ENCODE results near the gene MAD1L1. TPM values are rescaled to one million over a fixed set of nuclear protein-coding genes. Genes with fewer than 3 reads are reported as not detected.

Gene MAD1L1
- total RNA-seq, 1 donor from 2014 or later, result 57.4 TPM

DNA sequence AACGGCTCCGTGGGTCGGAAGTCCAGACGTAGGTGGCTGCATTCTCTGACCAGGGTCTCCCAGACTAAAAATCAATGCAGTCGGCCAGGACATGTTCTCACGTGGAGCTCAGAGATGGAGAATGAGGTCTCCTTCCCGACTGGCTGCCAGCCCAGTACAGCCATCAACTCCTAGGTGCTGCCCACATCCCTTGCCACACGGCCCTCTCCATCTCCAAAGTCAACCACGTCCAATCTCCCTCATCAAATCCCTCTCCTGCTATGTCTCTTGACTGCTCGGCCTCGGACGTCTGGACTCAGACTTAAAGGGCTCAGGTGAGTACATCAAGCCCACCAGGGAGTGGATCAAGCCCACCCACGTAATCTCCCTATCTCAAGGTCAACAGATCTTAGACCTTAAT is 6.9 kb downstream of the MAD1L1 start:
- Histone ChIP-seq H3K36me3 (ENCODE audit: control insufficient read depth, insufficient read depth, low read length) (peaks cover 17% of the 10 kb centered on the region), H3K27me3 (ENCODE audit: control insufficient read depth, insufficient read depth, low read length) (no peaks in the 10 kb centered on the region), H3K4me3 (ENCODE audit: low read depth, low read length) (no peak overlapping the region)
- FAIRE-seq (no peak), DNase-seq (ENCODE audit: low read depth) (no peak)
- TF ChIP-seq CTCF (IDR thresholded peaks at IDR 0.05; ENCODE audit: insufficient read depth, low read length, severe bottlenecking), result no peak

GRCh38 chr7:2225336-2225735 is 7.4 kb downstream of the MAD1L1 start:
- no peak for TF ChIP-seq CTCF (IDR thresholded peaks at IDR 0.05; ENCODE audit: insufficient read depth, low read length, severe bottlenecking)
- no peak overlapping the region for H3K4me3 ChIP-seq (ENCODE audit: low read depth, low read length)
- no peaks in the 10 kb centered on the region for H3K27me3 ChIP-seq (ENCODE audit: control insufficient read depth, insufficient read depth, low read length)
- no peak for FAIRE-seq
- H3K36me3 ChIP-seq (ENCODE audit: control insufficient read depth, insufficient read depth, low read length), result peaks cover 15% of the 10 kb centered on the region
- DNase-seq (ENCODE audit: low read depth), result peak; percentile 94

DNA sequence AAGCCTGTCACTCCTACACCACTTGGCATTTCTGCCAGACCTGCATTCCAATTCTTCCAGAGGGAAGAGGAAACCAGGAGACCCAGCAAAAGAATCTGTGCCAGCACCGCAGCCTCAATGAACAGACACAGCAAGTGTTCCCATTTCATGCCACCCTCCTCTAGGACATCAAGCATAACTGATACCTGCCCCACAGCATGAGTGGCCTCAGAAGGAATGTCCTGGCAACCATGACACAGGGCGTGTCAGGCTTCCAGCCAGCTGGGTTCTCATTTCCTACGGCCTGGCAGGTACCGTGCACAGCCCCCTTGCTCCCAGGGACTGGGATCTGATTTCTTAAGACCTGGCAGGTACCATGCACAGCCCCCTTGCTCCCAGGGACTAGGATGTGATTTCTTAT is 7.8 kb downstream of the MAD1L1 start:
- Histone ChIP-seq H3K36me3 (ENCODE audit: control insufficient read depth, insufficient read depth, low read length) (peaks cover 14% of the 10 kb centered on the region), H3K4me3 (ENCODE audit: low read depth, low read length) (no peak overlapping the region), H3K27me3 (ENCODE audit: control insufficient read depth, insufficient read depth, low read length) (no peaks in the 10 kb centered on the region)
- DNase-seq (ENCODE audit: low read depth), result peak; percentile 66
- FAIRE-seq, result peak; percentile 97
- TF ChIP-seq CTCF (IDR thresholded peaks at IDR 0.05; ENCODE audit: insufficient read depth, low read length, severe bottlenecking), result no peak

DNA sequence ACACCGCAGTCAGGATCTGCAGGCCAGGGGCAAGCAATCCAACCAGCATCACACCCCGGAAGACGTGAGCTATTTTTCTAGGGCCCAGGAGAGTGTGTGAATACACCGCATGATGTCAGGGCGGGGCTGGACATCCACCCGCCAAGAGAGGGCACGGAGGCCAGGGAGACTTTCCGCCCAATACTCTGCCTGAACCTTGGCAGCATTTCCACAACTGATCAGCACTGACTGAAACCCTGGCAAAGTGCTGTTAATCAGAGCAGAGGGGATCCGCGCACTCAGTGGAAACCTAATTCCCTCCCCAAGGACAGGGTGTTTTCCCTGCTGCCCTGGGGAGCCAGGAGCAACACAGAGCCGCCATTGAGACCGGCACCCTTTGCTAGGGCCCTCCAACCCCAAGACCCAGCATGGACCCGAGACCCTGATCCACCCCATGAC is 8.2 kb downstream of the MAD1L1 start:
- DNase-seq (ENCODE audit: low read depth) (peak; percentile 5), FAIRE-seq (peak; percentile 23)
- Histone ChIP-seq H3K27me3 (ENCODE audit: control insufficient read depth, insufficient read depth, low read length) (no peaks in the 10 kb centered on the region), H3K36me3 (ENCODE audit: control insufficient read depth, insufficient read depth, low read length) (peaks cover 11% of the 10 kb centered on the region), H3K4me3 (ENCODE audit: low read depth, low read length) (no peak overlapping the region)
- TF ChIP-seq CTCF (IDR thresholded peaks at IDR 0.05; ENCODE audit: insufficient read depth, low read length, severe bottlenecking), result no peak

DNA sequence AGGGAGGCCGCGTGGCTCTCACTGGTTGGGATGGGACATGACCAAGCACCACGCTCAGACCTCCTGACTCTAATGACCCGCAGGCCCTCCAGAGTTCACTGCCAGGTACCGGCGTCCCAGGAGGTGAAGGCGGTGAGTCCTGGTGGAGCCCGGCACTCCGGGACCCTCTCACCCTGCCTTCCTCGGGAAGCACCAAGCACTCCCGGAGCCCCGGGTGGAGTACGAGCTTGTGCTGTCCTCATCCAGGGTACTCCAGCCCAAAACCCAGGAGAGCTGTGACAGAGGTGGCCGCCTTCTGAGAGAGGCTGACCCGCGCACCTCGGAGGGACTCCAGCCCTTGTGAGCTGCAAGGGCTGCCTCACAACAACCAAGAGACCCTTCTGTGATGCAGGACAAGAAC is 9.4 kb downstream of the MAD1L1 start:
- no peak for DNase-seq (ENCODE audit: low read depth)
- FAIRE-seq, result peak; percentile 87
- peaks cover 10% of the 10 kb centered on the region for H3K36me3 ChIP-seq (ENCODE audit: control insufficient read depth, insufficient read depth, low read length)

More for the DNA sequence above, 9.4 kb downstream of the MAD1L1 start:
- no peak overlapping the region for H3K4me3 ChIP-seq (ENCODE audit: low read depth, low read length)
- H3K27me3 ChIP-seq (ENCODE audit: control insufficient read depth, insufficient read depth, low read length), result no peaks in the 10 kb centered on the region
- no peak for TF ChIP-seq CTCF (IDR thresholded peaks at IDR 0.05; ENCODE audit: insufficient read depth, low read length, severe bottlenecking)

Measured in bronchial epithelial cell (primary cell).